Ramos (cell line): ENCODE data around the gene KMT2E.
"Not testable (repeated sequence)": the region's sequence is repeated elsewhere in the genome, so short reads cannot be mapped to it uniquely, and the experiment has no call there.

Experiments
- in situ Hi-C: fragments of 300-500 bp; cut with MboI; formaldehyde crosslinking; loops from one replicate; pipeline ENCODE4 v1.14.3; 2022; ENCODE audit warnings: low sequenced_read_pairs; ENCODE audit not compliant: unreplicated experiment

The KMT2E gene, protein sequence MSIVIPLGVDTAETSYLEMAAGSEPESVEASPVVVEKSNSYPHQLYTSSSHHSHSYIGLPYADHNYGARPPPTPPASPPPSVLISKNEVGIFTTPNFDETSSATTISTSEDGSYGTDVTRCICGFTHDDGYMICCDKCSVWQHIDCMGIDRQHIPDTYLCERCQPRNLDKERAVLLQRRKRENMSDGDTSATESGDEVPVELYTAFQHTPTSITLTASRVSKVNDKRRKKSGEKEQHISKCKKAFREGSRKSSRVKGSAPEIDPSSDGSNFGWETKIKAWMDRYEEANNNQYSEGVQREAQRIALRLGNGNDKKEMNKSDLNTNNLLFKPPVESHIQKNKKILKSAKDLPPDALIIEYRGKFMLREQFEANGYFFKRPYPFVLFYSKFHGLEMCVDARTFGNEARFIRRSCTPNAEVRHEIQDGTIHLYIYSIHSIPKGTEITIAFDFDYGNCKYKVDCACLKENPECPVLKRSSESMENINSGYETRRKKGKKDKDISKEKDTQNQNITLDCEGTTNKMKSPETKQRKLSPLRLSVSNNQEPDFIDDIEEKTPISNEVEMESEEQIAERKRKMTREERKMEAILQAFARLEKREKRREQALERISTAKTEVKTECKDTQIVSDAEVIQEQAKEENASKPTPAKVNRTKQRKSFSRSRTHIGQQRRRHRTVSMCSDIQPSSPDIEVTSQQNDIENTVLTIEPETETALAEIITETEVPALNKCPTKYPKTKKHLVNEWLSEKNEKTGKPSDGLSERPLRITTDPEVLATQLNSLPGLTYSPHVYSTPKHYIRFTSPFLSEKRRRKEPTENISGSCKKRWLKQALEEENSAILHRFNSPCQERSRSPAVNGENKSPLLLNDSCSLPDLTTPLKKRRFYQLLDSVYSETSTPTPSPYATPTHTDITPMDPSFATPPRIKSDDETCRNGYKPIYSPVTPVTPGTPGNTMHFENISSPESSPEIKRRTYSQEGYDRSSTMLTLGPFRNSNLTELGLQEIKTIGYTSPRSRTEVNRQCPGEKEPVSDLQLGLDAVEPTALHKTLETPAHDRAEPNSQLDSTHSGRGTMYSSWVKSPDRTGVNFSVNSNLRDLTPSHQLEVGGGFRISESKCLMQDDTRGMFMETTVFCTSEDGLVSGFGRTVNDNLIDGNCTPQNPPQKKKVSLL (N-terminal part only)

DNA sequence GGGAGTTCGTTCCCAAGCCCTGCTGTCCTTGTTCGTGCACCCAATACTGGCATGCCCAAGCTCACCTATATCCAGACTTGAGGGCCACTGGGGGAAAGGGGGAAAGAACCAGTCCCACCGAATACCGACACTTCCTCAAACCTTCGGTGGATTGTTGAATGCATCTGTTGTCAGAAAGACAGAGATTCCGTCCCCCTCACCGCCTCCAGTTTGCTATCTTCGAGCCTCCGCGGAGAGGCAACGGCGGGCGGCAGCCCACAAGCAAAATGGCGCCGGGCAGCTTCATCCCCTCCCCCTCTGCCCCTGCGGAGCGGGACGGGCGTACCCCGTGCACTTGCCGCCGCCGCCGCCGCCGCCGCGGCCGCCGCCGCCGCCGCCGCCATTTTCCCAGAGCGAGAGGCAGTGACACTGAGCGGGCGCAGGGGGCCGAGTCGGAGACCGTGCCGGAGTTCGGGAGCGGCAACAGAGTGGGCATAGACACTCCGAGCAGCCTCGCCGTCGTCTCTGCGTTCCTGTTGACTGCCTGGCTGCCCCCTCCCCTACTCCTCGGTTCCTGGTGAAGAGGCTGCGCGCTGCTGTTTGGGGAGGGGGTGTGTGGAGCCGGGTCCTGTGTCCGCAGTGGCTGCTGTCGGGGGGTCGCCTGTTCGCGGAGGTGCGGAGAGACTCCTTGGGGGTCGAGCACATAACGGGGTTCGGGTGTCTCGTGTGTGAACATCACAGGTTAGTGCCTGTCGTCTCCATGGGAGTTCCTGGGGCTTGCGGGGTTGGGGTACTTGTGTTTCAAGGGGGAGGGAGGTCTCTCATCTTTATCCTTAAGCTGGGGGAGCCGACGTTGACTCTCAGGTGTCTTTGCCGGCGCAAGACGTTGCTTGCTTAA is at the start of gene KMT2E:
KMT2E (plus strand) TSS at position 390 of the 877 bp plus-strand sequence. CDS start 26,748 bp downstream, outside the sequence.
- in situ Hi-C loops, result no loop called here

DNA sequence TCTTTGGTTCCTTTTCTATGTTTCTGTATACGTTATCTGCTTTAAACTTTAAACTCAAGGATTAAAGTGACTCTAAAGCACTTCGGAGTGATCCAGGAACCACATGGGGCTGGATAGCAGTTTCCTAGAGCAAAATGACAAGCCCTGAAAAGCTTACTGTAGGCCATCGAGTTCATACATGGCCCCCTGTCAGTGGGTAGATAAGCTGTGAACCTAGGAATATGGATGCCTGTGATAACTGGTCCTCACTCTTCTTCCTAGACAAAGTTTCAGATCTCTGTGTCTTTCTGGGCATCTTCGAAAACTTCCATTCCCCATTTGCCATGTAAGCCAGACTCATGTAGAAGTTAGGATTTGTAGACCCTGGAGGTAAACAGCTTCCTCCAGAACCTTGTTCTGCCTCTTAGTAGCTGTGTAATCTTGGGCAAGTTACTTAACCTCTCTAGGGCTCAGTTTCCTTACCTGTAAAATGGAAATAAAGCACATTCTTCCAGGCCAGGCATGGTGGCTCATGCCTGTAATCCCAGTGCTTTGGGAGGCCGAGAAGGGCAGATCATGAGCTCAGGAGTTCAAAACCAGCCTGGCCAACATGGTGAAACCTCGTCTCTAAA is 49.3 kb upstream of the KMT2E start:
- in situ Hi-C loops, result no loop called here

DNA sequence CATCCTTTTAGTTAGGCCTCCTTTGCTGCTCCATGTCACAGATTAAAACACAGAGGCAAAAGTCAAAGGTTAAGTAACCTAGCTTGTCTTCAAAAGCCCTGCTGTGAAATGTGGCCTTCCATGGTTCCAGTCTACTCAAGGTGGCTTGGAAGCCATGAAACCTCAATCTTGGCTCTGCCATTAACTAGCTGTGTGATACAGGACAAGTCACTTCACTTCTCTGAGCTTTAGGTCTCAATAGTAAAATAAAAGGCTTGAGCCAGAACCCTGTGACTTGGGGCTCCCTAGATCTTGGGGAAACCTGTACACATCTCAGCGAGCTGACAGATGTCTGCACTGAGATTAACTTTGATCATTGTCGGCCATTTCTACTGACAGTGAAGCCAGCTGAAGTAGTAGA is 48.0 kb upstream of the KMT2E start:
- in situ Hi-C loops, result no loop called here

DNA sequence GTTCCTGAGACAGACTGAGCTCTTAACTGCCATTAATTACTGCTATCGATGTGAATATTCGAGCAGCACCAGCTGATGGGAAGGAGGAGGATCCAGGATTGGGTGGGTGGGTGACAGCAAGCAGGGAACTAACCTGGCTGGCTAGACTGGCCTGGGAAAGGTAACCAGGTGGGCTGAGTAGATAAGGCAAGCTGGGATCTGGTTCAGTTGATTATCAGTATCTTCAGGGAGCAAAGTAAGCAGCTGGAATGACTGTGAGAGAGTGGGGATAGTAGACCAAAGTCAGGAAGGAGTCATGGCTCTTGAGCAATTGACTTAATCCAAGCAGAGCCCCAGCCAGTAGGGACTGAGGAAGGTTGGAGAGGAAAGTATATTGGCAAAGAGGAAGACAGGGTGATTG is 46.9 kb upstream of the KMT2E start:
- in situ Hi-C loops, result no loop called here

DNA sequence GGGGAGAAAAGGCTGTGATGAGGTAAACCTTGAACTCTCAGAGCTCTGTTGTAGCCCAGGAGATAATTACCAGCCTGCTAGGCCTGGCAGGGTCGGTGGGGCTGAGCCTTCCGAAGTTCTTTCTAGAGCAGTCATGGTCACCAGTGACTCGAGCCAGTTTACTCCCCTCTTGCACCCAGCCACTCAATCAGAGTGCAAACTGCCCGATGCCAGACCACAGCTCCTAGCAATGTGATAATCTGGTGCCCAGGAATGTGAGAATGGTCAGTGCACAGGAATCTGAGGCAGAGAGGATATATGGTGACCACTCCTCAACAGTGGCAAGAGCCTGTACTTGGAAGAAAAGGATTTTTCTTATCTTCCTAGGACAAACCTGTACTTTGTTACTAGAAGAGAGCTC is 46.4 kb upstream of the KMT2E start:
- in situ Hi-C loops, result no loop called here

DNA sequence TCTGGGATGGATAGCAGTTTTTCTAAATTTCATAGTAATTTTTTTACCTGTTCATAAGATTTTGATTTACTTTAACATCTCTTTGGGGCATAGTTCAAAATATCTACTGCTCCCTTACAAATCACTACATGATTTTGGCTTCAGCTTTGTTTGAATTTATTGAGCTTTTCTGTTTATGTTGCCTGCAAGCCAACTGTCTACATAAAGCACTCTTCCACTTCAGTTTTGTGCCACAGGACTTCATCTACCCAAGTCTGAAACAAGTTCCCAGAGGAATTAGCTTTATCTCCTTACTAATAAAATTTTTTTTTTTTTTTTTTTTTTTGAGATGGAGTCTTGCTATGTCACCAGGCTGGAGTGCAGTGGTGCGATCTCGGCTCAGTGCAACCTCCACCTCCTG is 45.4 kb upstream of the KMT2E start:
- in situ Hi-C loops, result no loop called here

DNA sequence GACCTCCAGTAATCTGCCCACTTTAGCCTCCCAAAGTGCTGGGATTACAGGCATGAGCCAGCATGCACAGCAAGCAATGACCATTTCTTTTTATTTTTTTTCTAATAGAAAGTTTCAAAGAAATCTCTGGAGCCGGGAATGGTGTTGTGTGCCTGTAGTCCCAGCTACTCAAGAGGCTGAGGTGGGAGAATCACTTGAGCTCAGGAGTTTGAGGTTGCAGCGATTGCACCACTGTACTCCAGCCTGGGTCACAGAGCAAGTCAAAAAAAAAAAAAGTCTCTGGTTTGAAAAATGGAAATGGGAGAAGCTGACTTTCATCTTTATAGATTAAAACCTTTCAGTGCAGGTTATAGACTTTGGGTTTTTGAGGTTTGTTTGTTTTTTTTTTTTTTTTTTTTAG is 44.8 kb upstream of the KMT2E start:
- in situ Hi-C loops, result no loop called here

DNA sequence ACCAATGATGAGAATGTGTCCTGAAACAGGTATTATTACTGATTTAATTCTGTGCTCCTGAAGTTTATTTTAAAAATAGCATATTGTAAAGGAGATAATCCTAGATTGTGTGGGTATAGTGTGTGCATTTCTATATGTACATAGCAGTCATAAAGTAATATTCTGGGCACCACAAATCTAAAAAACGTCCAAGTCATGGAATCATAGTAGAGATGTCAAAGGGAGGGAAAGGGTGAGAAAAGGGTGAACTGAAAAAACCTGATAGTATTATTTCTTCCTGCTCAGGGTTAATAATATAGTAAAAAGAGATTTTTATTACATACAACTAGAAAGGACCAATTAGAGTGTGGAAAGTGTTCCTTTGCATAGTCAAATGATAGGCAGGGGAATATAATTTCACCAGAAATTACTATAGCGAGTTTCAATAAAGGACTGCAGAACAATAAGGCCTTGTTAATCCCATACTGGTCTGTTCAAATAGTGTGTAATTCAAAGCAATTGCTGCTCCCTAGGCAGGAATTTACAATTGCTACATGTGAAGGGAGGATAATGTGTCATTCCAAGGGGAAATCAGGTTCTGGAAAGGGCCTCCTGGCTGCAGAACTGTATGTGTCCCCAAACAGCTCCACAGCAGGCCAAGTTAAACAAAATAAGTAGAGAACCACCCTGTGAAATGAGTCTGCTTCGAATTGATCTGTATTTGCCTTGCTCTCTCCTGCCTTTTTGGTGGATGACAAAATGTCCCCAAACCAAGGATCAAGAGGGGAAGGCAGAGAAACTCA is 42.5 kb upstream of the KMT2E start:
- in situ Hi-C loops, result no loop called here

DNA sequence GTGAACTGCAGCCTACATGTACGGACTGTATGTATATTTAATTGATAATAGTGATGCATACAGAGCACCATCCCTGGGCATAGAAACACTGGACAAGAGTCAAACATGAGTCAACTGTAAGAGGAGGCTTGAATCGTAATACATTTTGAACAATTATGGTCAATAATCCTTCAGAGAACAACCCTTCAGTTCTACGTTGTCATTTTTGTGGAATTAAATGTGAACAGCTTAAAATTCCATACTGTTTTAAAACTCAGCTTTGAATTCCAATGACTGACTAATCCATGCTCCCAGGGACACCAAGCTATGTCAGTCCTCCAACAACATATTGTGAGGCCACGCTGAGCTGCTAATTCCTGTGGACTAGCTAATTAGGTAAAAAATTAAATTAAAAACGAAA is 41.5 kb upstream of the KMT2E start:
- in situ Hi-C loops, result no loop called here

DNA sequence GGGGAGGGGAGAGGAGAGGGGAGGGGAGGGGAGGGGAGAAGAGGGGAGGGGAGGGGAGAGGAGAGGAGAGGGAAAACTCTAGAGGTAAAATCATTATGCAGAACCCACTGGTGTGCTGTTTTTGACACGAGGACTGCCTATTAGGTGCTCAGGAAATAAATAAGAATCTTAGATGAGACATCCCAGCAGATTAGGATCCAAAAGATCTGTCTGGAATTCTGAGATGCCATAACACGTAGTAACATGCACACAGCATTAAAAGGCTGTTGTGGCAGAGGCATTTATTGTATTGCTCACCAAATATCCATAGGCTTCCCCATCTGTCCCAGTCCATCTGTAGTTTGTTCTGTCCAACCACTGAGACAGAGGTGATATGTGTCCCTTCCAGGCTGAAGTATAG is 40.8 kb upstream of the KMT2E start:
- in situ Hi-C loops, result no loop called here

DNA sequence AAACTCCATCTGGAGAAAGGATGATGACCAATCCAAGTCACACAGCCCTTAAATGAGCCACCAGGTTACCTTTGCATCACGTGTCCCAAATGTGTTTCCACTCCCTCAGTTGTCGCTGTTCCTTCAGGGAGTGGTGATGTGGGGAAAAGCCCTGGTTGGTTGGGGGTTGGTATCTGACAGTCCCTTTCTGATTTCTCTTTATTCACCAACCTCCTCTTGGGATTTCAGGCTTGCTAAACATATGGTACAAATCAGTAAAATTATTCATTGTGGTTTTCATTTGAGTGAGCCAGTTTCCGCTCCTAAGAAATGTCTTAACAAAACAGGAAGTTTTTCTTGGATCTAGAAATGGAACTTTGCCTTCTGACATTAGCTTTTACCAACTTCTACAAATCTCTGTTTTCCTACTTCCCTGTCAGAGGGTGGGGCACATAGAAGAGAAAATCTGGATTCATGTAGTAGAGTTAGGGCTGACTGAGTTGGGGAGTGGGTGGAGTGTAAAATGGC is 40.0 kb upstream of the KMT2E start:
- in situ Hi-C loops, result no loop called here

DNA sequence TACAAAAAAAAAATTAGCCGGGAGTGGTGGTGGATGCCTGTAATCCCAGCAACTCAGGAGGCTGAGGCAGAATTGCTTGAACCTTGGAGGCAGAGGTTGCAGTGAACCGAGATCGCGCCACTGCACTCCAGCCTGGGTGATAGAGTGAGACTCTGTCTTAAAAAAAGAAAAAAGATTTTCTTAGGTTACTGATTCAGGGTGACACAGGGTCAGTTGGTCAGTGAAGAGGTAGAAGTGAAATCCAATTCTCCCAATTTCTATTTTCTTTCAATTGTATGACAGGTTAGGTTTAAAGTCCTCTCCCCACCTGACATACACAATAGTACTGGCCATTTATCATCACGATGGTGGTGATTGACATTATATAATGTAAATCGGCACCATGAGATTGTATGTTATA is 38.5 kb upstream of the KMT2E start:
- in situ Hi-C loops, result not testable (repeated sequence)

DNA sequence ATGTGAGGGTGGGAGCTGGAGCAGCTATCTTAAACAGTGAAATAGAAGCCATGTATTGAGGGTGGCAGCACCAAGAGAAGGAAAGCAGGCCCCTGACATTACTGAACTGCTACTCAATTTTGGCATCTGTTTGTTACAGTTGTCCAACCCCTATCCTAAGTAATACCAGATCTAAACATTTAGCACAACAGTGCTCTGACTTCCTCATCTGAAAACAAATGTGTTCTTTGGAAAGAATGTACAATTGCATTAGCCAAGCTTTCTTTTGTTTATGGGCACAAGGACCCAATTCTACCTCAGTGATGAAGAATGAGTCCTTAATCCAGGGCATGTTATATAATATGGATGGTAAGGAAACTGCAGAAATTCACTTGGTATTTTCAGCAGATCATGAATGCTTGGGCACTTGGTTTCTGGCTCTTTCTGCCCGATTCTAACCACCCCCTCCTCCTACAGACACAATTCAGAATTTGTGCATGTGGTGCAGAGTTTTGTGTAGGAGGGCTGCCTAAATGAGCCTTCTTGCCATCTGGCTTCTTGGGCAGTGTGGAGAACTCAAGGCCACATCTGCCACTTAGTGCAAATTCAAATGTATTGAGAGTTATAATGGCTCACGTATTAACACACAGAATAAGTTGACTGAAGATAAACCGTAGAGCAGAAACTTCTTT is 36.9 kb upstream of the KMT2E start:
- in situ Hi-C loops, result no loop called here

DNA sequence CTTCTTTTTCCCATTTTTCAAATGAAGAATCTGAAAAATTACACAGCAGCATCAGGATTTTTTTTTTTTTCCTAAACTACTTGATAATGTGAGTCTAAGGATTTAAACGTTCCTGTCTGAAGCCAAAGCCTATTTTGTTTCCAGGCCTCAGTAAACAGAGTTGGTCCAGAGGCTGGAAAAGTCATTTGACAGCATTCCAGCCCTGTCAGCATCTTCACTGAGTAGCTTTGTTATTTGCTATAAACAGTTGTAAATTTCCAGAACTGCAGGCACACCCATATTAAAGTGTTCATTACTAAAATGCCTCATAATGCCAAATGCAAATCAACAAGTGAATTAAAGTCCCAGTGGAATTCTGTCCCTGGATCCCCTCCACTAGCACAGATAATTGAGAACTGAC is 35.5 kb upstream of the KMT2E start:
- in situ Hi-C loops, result no loop called here

DNA sequence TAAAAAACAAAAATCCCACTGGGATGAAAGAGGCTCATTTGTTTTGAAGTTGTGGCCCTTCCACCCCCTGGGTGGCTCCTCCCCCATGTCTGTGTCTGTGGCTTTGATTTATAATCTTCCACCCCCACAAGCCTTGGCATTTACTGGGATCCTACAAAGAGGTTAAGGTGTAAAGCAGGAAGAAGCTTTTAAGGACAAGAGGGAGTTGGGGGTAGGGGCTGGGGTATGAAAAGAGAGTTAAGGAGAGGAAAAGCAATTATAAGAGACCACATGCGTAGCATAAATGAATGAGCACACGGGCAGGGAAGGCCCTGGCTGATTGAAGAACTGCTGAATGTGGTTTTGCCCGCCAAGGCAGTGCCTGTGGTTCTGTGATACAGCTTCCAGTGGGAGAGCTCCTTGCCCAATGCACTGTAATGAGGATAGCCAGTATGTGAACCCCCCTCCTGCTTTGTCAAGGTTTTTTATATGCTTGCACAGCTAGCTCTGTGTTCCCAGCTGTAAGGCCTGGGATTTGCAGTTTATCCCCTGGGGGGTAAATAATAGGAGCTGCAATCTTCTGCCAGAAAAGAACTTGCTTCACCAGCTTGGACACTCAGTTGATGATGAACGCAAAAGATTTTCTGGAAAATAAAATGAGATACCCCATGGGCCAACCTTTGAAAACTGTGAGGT is 34.7 kb upstream of the KMT2E start:
- in situ Hi-C loops, result no loop called here

DNA sequence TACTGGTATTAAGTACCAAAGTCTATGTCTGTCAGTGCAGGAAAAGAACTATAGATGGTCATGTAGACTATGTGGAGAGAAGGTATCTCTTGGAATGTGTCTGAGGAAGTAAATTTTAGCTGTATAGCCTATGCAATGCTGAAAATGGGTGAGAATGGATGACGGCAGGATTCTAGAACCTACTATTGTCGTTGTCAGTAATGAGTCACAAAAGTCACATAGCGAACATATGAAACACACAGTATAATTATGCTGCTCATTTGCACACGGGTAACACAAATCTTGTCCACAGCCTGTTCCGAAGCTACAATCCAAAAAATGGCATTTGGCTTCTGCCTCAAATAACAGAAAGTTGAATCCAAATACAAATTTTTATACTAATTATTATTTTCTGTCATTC is 33.6 kb upstream of the KMT2E start:
- in situ Hi-C loops, result no loop called here

DNA sequence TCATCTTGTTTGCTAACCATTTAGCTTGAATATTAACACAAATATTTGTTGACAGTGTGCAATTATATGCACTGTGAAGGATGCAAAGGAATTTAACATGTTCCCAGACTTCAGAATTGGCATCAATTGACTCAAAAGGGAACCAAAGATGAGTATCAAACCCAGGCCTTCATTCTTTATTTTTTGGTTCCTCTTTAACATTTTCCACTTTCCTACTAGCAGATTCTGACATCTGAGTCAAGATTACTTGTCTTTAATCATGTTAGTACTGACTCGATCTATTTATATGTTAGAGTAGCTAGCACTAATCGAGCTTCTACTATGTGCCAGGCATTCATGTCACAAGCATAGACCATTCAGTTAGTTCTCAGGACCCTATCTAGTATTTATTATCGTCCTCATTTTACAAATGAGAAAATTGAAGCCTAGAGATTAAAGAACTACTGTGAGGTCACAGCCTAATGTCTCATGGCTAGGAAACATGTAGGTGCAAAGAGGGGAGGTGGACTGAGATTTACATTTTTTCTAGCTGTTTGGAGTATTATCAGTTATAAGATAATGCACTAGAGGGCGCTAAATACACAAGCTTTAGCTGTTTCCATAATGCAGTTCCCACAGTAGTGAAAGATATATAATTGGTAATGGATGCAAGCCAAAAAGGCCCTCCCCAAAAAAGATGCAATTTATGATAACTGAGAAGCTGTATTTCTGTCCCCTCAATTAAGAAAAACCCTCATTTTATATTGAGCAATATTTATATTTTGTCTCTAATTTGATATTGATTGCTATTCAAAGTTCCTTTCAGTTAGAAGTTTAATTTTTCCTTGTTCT is 32.9 kb upstream of the KMT2E start:
- in situ Hi-C loops, result no loop called here
